DOHH2 (cell line): ENCODE results near the gene L3MBTL2.

Source experiments
- CTCF ChIP-seq: fragments of 200-600 bp; sonication (generic); IDR thresholded peaks from one replicate; pipeline ENCODE4 v1.5.1; 2014; ENCODE audit warnings: antibody characterized with exemption, mild to moderate bottlenecking, low read depth, low read length; ENCODE audit not compliant: poor library complexity, severe bottlenecking
- EZH2phosphoT487 ChIP-seq: fragments of 200-600 bp; sonication (generic); IDR thresholded peaks from 2 replicates; pipeline ENCODE4 v1.6.1; 2017; ENCODE audit warnings: borderline replicate concordance, mild to moderate bottlenecking, antibody characterized with exemption, low read length, moderate library complexity, mixed read lengths

- TF ChIP-seq CTCF (no peak), EZH2phosphoT487 (no peak)
Observed at GRCh38 chr22:41198027-41198580, 7.0 kb upstream of the L3MBTL2 start.
